ENCODE measurements around the gene DELE1.

- TF ChIP-seq ZNF70 (CRISPR knock-in tag; IDR thresholded peaks at IDR 0.05) (no peak), TCF4 (CRISPR knock-in tag; IDR thresholded peaks at IDR 0.05; ENCODE audit: borderline replicate concordance) (no peak), TSHZ2 (CRISPR knock-in tag; IDR thresholded peaks at IDR 0.05) (no peak), ZFP30 (CRISPR knock-in tag; IDR thresholded peaks at IDR 0.05) (no peak), ARNTL (CRISPR knock-in tag; IDR thresholded peaks at IDR 0.05; ENCODE audit: borderline replicate concordance, low read depth) (no peak), RARB (CRISPR knock-in tag; IDR thresholded peaks at IDR 0.05) (no peak), ESRRG (CRISPR knock-in tag; IDR thresholded peaks at IDR 0.05) (no peak)
- TF ChIP-seq, protein P1, sequence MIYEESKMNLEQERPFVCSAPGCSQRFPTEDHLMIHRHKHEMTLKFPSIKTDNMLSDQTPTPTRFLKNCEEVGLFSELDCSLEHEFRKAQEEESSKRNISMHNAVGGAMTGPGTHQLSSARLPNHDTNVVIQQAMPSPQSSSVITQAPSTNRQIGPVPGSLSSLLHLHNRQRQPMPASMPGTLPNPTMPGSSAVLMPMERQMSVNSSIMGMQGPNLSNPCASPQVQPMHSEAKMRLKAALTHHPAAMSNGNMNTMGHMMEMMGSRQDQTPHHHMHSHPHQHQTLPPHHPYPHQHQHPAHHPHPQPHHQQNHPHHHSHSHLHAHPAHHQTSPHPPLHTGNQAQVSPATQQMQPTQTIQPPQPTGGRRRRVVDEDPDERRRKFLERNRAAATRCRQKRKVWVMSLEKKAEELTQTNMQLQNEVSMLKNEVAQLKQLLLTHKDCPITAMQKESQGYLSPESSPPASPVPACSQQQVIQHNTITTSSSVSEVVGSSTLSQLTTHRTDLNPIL (CRISPR knock-in tag; IDR thresholded peaks at IDR 0.05; ENCODE audit: low read depth) = no peak
- TF ChIP-seq, protein P2, sequence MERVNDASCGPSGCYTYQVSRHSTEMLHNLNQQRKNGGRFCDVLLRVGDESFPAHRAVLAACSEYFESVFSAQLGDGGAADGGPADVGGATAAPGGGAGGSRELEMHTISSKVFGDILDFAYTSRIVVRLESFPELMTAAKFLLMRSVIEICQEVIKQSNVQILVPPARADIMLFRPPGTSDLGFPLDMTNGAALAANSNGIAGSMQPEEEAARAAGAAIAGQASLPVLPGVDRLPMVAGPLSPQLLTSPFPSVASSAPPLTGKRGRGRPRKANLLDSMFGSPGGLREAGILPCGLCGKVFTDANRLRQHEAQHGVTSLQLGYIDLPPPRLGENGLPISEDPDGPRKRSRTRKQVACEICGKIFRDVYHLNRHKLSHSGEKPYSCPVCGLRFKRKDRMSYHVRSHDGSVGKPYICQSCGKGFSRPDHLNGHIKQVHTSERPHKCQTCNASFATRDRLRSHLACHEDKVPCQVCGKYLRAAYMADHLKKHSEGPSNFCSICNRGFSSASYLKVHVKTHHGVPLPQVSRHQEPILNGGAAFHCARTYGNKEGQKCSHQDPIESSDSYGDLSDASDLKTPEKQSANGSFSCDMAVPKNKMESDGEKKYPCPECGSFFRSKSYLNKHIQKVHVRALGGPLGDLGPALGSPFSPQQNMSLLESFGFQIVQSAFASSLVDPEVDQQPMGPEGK (CRISPR knock-in tag; IDR thresholded peaks at IDR 0.05; ENCODE audit: borderline replicate concordance) = no peak
Observed at GRCh38 chr5:141878186-141878710, 45.4 kb upstream of the DELE1 start, which contains the start of gene PCDH1.
